ENCODE data around the gene AIG1.

Gene AIG1

GRCh38 chr6:143372199-143372882 lies 311.7 kb downstream of the AIG1 start:
- no peak for DNase-seq (ENCODE audit: low spot score)

GRCh38 chr6:143374014-143374413 lies 313.3 kb downstream of the AIG1 start:
- DNase-seq (ENCODE audit: low spot score): no peak

GRCh38 chr6:143375022-143375585 lies 314.4 kb downstream of the AIG1 start:
- no peak for DNase-seq (ENCODE audit: low spot score)

- DNase-seq (ENCODE audit: low spot score): no peak
Measured at GRCh38 chr6:143376375-143376774, 315.7 kb downstream of the AIG1 start.

GRCh38 chr6:143376861-143377260 lies 316.2 kb downstream of the AIG1 start:
- no peak for DNase-seq (ENCODE audit: low spot score)

- no peak for DNase-seq (ENCODE audit: low spot score)
Measured at GRCh38 chr6:143385636-143386035, 324.9 kb downstream of the AIG1 start.

GRCh38 chr6:143390278-143390677 lies 329.6 kb downstream of the AIG1 start:
- no peak for DNase-seq (ENCODE audit: low spot score)
